K562 (cell line): Measurements from ENCODE around the gene SORL1-AS1.
A peak's percentile ranks its signal among the peaks of the same experiment; 100 is the strongest.

Experiments used
- ATAC-seq: fragments of 200-7000 bp; cut with Tn5 transposase; 3 replicates; pipeline ENCODE4 v1.9.1; 2020; ENCODE audit warnings: moderate library complexity
- BruUV-seq: library from RNA; stranded (reverse); fragments of 400-500 nt; replicated peaks from 2 replicates; lab custom pipeline; 2021; lab: Mats Ljungman, UMichigan
- CTCF ChIA-PET: fragments of 300-600 bp; formaldehyde crosslinking; extraction: SDS; loops from one replicate; lab custom pipeline; 2021; ENCODE audit warnings: low intra/inter-chr PET ratio; lab: Yijun Ruan, JAX
- POLR2A ChIA-PET: fragments of 300-600, 350-650 bp; sonication (Branson Sonifier 250); formaldehyde crosslinking; extraction: SDS; loops from one replicate; lab custom pipeline; 2021; ENCODE audit warnings: antibody characterized with exemption, inconsistent platforms; lab: Yijun Ruan, JAX
- DNase-seq, 4 experiments: peaks; one replicate each; pipeline versions ENCODE4 v3.0.0 to v3.0.0-alpha.2; 2011 to 2018; ENCODE audit warnings: low spot score in 3 of 4, mixed read lengths in 3 of 4; ENCODE audit errors: extremely low read depth in 1 of 4
- FAIRE-seq: peaks from 2 replicates; lab custom pipeline; 2011; peaks lifted over from hg19 to GRCh38; lab: Jason Lieb, UNC
- H2AFZ ChIP-seq: 2 replicates; pipeline ENCODE4 v1.6.0; 2011; ENCODE audit warnings: low read depth, low read length, control low read depth, inconsistent platforms
- H3K27ac ChIP-seq: fragments of 200-600 bp; 3 replicates; pipeline ENCODE4 v1.8.0; 2011; ENCODE audit warnings: low read depth, mild to moderate bottlenecking, control low read depth, inconsistent platforms, low read length, moderate library complexity, mixed read lengths; ENCODE audit errors: extremely low read depth
- H3K27me3 ChIP-seq, 2 experiments: fragments of 300-600 bp in 1 of 2; 2 replicates in 1 of 2; 3 replicates in 1 of 2; pipeline versions ENCODE4 v1.6.0 to v1.8.0; 2011; ENCODE audit warnings: inconsistent platforms in 2 of 2, low read length in 2 of 2, mild to moderate bottlenecking in 1 of 2, mixed read lengths in 1 of 2, moderate library complexity in 1 of 2; ENCODE audit not compliant: control insufficient read depth in 2 of 2, insufficient read depth in 2 of 2
- H3K36me3 ChIP-seq: fragments of 300-600 bp; 3 replicates; pipeline ENCODE4 v1.8.0; 2011; ENCODE audit warnings: mild to moderate bottlenecking, low read length, inconsistent platforms; ENCODE audit not compliant: control insufficient read depth, insufficient read depth
- H3K4me1 ChIP-seq, 2 experiments: fragments of 200-600 bp in 1 of 2; replicated peaks in 1 of 2; 2 replicates in 1 of 2; 3 replicates in 1 of 2; pipeline versions ENCODE4 v1.5.1 to v1.8.0; 2011; ENCODE audit warnings: inconsistent platforms in 2 of 2, low read length in 2 of 2, mild to moderate bottlenecking in 1 of 2, mixed read lengths in 1 of 2, moderate library complexity in 1 of 2; ENCODE audit not compliant: control insufficient read depth in 2 of 2, insufficient read depth in 2 of 2
- H3K4me2 ChIP-seq: 2 replicates; pipeline ENCODE4 v1.6.1; 2011; ENCODE audit warnings: low read length, control low read depth, inconsistent platforms, mixed read lengths; ENCODE audit not compliant: insufficient read depth
- H3K4me3 ChIP-seq: fragments of 200-600 bp; sonication (generic), shearing (Covaris generic); 2 replicates; pipeline ENCODE4 v1.5.1; 2016; ENCODE audit warnings: control low read depth, inconsistent platforms
- H3K79me2 ChIP-seq: fragments of 200-600 bp; 3 replicates; pipeline ENCODE4 v1.8.0; 2011; ENCODE audit warnings: low read length, inconsistent platforms; ENCODE audit not compliant: control insufficient read depth, insufficient read depth
- H3K9ac ChIP-seq, 2 experiments: 2 replicates each; pipeline versions ENCODE4 v1.6.0 to v1.6.1; 2011; ENCODE audit warnings: low read depth in 2 of 2, low read length in 2 of 2, control low read depth in 1 of 2, inconsistent platforms in 1 of 2, mild to moderate bottlenecking in 1 of 2, mixed read lengths in 1 of 2; ENCODE audit not compliant: insufficient read depth in 1 of 2
- H3K9me1 ChIP-seq: one replicate; pipeline ENCODE4 v1.6.0; 2011; ENCODE audit warnings: inconsistent platforms, mild to moderate bottlenecking, low read length, moderate library complexity; ENCODE audit not compliant: control insufficient read depth, insufficient read depth
- H3K9me3 ChIP-seq: replicated peaks from 2 replicates; pipeline ENCODE4 v1.5.1; 2011; ENCODE audit warnings: low read depth, low read length, inconsistent platforms; ENCODE audit not compliant: control insufficient read depth, insufficient read depth
- H4K20me1 ChIP-seq: replicated peaks from 2 replicates; pipeline ENCODE4 v1.6.1; 2011; ENCODE audit warnings: low read length, inconsistent platforms, mixed read lengths; ENCODE audit not compliant: control insufficient read depth, insufficient read depth
- CSDE1 ChIP-seq, 2 experiments: fragments of 450-650 bp; IDR thresholded peaks; 2 replicates each; pipeline ENCODE4 v1.6.1; 2016; ENCODE audit warnings: mild to moderate bottlenecking in 1 of 2
- CXXC5 ChIP-seq: fragments of 250-450 bp; sonication (Bioruptor Pico); IDR thresholded peaks from 2 replicates; pipeline ENCODE4 v1.8.0; 2022; ENCODE audit warnings: inconsistent platforms, mild to moderate bottlenecking, moderate library complexity
- WGBS: fragments of 100-300 bp; shearing (Covaris generic); methylation state at CpG from one replicate; pipeline ENCODE4 v1.1.6; 2016; ENCODE audit warnings: low coverage, mixed read lengths; ENCODE audit not compliant: insufficient coverage; ENCODE audit errors: missing lambda C conversion rate; 5-methylcytosine and 5-hydroxymethylcytosine counted together
- in situ Hi-C: fragments of 300-500 bp; cut with MboI; formaldehyde crosslinking; loops from 4 replicates; pipeline ENCODE4 v1.15.0; 2018; ENCODE audit warnings: inconsistent platforms, mixed read lengths
- intact Hi-C: fragments of 100-400 bp; cut with micrococcal nuclease; formaldehyde crosslinking; loops from 2 replicates; pipeline ENCODE4 v1.14.2; 2022
- TF ChIP-seq, protein P1 (sequence below), 3 experiments: IDR thresholded peaks in 2 of 3; conservative IDR thresholded peaks in 1 of 3; 2 replicates each; pipeline ENCODE4 v1.5.1; 2011 to 2012; ENCODE audit warnings: low read length in 3 of 3, mild to moderate bottlenecking in 3 of 3, control low read depth in 2 of 3, improper control_type of control experiment in 1 of 3, inconsistent platforms in 1 of 3, low read depth in 1 of 3, mixed read lengths in 1 of 3, moderate library complexity in 1 of 3; ENCODE audit not compliant: insufficient read depth in 2 of 3
- TF ChIP-seq, protein P2 (sequence below): sonication (generic); formaldehyde crosslinking; IDR thresholded peaks from 2 replicates; pipeline ENCODE4 v1.8.1; 2023; ENCODE audit warnings: missing genetic modification reagents, mild to moderate bottlenecking, borderline replicate concordance

The SORL1-AS1 gene

GRCh38 chr11:121426476-121427399 is 26.0 kb downstream of the SORL1-AS1 start:
- ATAC-seq (peak; percentile 94), DNase-seq (peak; percentile 25 to 44 (median 38)), FAIRE-seq (no peak)
- 3% methylated on average over 29 of the region's 48 CpGs for WGBS
- Histone ChIP-seq H3K79me2 (no peaks in the 10 kb centered on the region), H3K4me2 (peak overlapping the region; percentile 49; the same call in 1 of the 2 replicates), H4K20me1 (no peaks in the 10 kb centered on the region), H3K9me1 (no peaks in the 10 kb centered on the region), H3K27ac (no peak overlapping the region), H2AFZ (no peak overlapping the region), H3K9ac (no peak overlapping the region), H3K4me3 (no peak overlapping the region), H3K9me3 (no peaks in the 10 kb centered on the region), H3K4me1 (peaks cover 0 to 6% of the 10 kb centered on the region in 2 experiments; a peak in 2 of 5 replicates), H3K36me3 (no peaks in the 10 kb centered on the region), H3K27me3 (peaks cover 0 to 18% of the 10 kb centered on the region in 2 experiments; a peak in 3 of 5 replicates)
- in situ Hi-C loops (no loop called here), intact Hi-C loops (no loop called here)
- TF ChIP-seq CSDE1 (IDR thresholded peaks at IDR 0.05) (no peak), CXXC5 (0 out of 2 replicates have a peak, but pooled peaks have one; percentile 28)
- TF ChIP-seq, protein P1, sequence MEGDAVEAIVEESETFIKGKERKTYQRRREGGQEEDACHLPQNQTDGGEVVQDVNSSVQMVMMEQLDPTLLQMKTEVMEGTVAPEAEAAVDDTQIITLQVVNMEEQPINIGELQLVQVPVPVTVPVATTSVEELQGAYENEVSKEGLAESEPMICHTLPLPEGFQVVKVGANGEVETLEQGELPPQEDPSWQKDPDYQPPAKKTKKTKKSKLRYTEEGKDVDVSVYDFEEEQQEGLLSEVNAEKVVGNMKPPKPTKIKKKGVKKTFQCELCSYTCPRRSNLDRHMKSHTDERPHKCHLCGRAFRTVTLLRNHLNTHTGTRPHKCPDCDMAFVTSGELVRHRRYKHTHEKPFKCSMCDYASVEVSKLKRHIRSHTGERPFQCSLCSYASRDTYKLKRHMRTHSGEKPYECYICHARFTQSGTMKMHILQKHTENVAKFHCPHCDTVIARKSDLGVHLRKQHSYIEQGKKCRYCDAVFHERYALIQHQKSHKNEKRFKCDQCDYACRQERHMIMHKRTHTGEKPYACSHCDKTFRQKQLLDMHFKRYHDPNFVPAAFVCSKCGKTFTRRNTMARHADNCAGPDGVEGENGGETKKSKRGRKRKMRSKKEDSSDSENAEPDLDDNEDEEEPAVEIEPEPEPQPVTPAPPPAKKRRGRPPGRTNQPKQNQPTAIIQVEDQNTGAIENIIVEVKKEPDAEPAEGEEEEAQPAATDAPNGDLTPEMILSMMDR (IDR thresholded peaks at IDR 0.05 in 2 of 3, conservative IDR thresholded peaks at IDR 0.05 in 1 of 3; ENCODE audit: insufficient read depth in 2 of 3, low read depth in 1 of 3, low read length in 3 of 3) = peak in 1 of 3 experiments; percentile 22; a peak in 1 of 6 replicates
- TF ChIP-seq, protein P2, sequence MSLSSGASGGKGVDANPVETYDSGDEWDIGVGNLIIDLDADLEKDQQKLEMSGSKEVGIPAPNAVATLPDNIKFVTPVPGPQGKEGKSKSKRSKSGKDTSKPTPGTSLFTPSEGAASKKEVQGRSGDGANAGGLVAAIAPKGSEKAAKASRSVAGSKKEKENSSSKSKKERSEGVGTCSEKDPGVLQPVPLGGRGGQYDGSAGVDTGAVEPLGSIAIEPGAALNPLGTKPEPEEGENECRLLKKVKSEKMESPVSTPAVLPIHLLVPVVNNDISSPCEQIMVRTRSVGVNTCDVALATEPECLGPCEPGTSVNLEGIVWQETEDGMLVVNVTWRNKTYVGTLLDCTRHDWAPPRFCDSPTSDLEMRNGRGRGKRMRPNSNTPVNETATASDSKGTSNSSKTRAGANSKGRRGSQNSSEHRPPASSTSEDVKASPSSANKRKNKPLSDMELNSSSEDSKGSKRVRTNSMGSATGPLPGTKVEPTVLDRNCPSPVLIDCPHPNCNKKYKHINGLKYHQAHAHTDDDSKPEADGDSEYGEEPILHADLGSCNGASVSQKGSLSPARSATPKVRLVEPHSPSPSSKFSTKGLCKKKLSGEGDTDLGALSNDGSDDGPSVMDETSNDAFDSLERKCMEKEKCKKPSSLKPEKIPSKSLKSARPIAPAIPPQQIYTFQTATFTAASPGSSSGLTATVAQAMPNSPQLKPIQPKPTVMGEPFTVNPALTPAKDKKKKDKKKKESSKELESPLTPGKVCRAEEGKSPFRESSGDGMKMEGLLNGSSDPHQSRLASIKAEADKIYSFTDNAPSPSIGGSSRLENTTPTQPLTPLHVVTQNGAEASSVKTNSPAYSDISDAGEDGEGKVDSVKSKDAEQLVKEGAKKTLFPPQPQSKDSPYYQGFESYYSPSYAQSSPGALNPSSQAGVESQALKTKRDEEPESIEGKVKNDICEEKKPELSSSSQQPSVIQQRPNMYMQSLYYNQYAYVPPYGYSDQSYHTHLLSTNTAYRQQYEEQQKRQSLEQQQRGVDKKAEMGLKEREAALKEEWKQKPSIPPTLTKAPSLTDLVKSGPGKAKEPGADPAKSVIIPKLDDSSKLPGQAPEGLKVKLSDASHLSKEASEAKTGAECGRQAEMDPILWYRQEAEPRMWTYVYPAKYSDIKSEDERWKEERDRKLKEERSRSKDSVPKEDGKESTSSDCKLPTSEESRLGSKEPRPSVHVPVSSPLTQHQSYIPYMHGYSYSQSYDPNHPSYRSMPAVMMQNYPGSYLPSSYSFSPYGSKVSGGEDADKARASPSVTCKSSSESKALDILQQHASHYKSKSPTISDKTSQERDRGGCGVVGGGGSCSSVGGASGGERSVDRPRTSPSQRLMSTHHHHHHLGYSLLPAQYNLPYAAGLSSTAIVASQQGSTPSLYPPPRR (CRISPR knock-in tag) = no peak
- BruUV-seq = no TSS peak
- ChIA-PET POLR2A (no interaction called here), CTCF (no interaction called here)
